Measurements from ENCODE around the gene TICAM1.

The TICAM1 gene

GRCh38 chr19:4768934-4769777 is 62.4 kb downstream of the TICAM1 start:
- DNase-seq: no peak

Measured in cortex of kidney (tissue), 1 donor.